Body of pancreas (tissue), 4 donors: ENCODE data around the gene FTCD.

Experiments
- CTCF ChIP-seq, 7 experiments: fragments of 450-650 bp in 4 of 7; fragments of 200-600 bp in 3 of 7; sonication (generic) in 3 of 7; IDR thresholded peaks; one replicate each; pipeline ENCODE4 v1.5.1; 2016 to 2019; ENCODE audit warnings: antibody characterized with exemption in 7 of 7
- POLR2A ChIP-seq, 3 donors: fragments of 450-650 bp; IDR thresholded peaks; one replicate each; pipeline ENCODE4 v1.6.1; 2016; ENCODE audit warnings: antibody characterized with exemption in 3 of 3, mild to moderate bottlenecking in 2 of 3

GRCh38 chr21:46118316-46119143, 36.8 kb downstream of the FTCD start:
- TF ChIP-seq CTCF (IDR thresholded peaks at IDR 0.05) (no peak), POLR2A (IDR thresholded peaks at IDR 0.05) (no peak)
